HepG2 (cell line): Measurements from ENCODE around the gene RERE. TPM values are rescaled to one million over a fixed set of nuclear protein-coding genes. Genes with fewer than 3 reads are reported as not detected.

Experiments
- ATAC-seq: fragments of 200-7000 bp; cut with Tn5 transposase; 3 replicates; pipeline ENCODE4 v1.9.1; 2020; ENCODE audit warnings: mild to moderate bottlenecking, moderate library complexity
- Bru-seq: library from RNA; stranded (reverse); fragments of 400-500 nt; gene quantifications from one replicate; lab custom pipeline; 2021; lab: Mats Ljungman, UMichigan
- BruChase-seq, 2 experiments: library from RNA; stranded (reverse); fragments of 400-500 nt; gene quantifications; one replicate each; lab custom pipeline; 2021; lab: Mats Ljungman, UMichigan
- BruUV-seq: library from RNA; stranded (reverse); fragments of 400-500 nt; replicated peaks from 2 replicates; lab custom pipeline; 2021; lab: Mats Ljungman, UMichigan
- CTCF ChIA-PET: fragments of 300-600 bp; formaldehyde crosslinking; extraction: SDS; loops from one replicate; lab custom pipeline; 2021; ENCODE audit warnings: low total read pairs, inconsistent platforms, low intra/inter-chr PET ratio; lab: Yijun Ruan, JAX
- POLR2A ChIA-PET: fragments of 350-600 bp; sonication (Branson Sonifier 250); formaldehyde crosslinking; loops from one replicate; lab custom pipeline; 2020; ENCODE audit warnings: antibody characterized with exemption, inconsistent platforms; lab: Yijun Ruan, JAX
- DNase-seq: peaks from one replicate; pipeline ENCODE4 v3.0.0-alpha.2; 2015; ENCODE audit warnings: low spot score
- FAIRE-seq: peaks from 3 replicates; lab custom pipeline; 2011; peaks lifted over from hg19 to GRCh38; lab: Jason Lieb, UNC
- H2AFZ ChIP-seq: one replicate; pipeline ENCODE4 v1.6.1; 2011; ENCODE audit warnings: low read length, inconsistent platforms
- H3K27ac ChIP-seq: fragments of 300-600 bp; 3 replicates; pipeline ENCODE4 v1.8.0; 2011; ENCODE audit warnings: mixed run types, mild to moderate bottlenecking, mixed read lengths, low read length, inconsistent platforms; ENCODE audit not compliant: insufficient read depth; ENCODE audit errors: extremely low read length
- H3K27me3 ChIP-seq, 2 experiments: fragments of 200-600 bp in 1 of 2; 2 replicates in 1 of 2; 3 replicates in 1 of 2; pipeline versions ENCODE4 v1.6.0 to v1.8.0; 2011; ENCODE audit warnings: low read length in 2 of 2, mild to moderate bottlenecking in 2 of 2, moderate library complexity in 2 of 2, inconsistent platforms in 1 of 2; ENCODE audit not compliant: insufficient read depth in 2 of 2, control insufficient read depth in 1 of 2
- H3K36me3 ChIP-seq, 2 experiments: fragments of 200-600 bp in 1 of 2; replicated peaks in 1 of 2; 2 replicates in 1 of 2; 3 replicates in 1 of 2; pipeline versions ENCODE4 v1.5.1 to v1.8.0; 2011; ENCODE audit warnings: low read length in 2 of 2, inconsistent platforms in 1 of 2; ENCODE audit not compliant: insufficient read depth in 2 of 2, control insufficient read depth in 1 of 2
- H3K4me1 ChIP-seq: 2 replicates; pipeline ENCODE4 v1.5.1; 2012; ENCODE audit warnings: low read length, inconsistent platforms; ENCODE audit not compliant: insufficient read depth
- H3K4me2 ChIP-seq: 2 replicates; pipeline ENCODE4 v1.6.0; 2011; ENCODE audit warnings: low read depth, low read length, inconsistent platforms
- H3K4me3 ChIP-seq, 3 experiments: fragments of 200-600 bp in 1 of 3; sonication (generic), shearing (Covaris generic) in 1 of 3; replicated peaks in 1 of 3; 2 replicates each; pipeline ENCODE4 v1.5.1; 2011 to 2016; ENCODE audit warnings: low read length in 3 of 3, inconsistent platforms in 2 of 3, low read depth in 2 of 3, mild to moderate bottlenecking in 2 of 3, control low read depth in 1 of 3, mixed read lengths in 1 of 3; ENCODE audit not compliant: insufficient read depth in 1 of 3
- H3K79me2 ChIP-seq: one replicate; pipeline ENCODE4 v1.6.1; 2011; ENCODE audit warnings: low read length, inconsistent platforms; ENCODE audit not compliant: insufficient read depth
- H3K9ac ChIP-seq: 2 replicates; pipeline ENCODE4 v1.6.0; 2011; ENCODE audit warnings: mild to moderate bottlenecking, low read depth, low read length, inconsistent platforms; ENCODE audit not compliant: insufficient read depth
- H3K9me3 ChIP-seq: 2 replicates; pipeline ENCODE4 v1.5.1; 2012; ENCODE audit warnings: mild to moderate bottlenecking, low read length
- H4K20me1 ChIP-seq: 2 replicates; pipeline ENCODE4 v1.6.0; 2011; ENCODE audit warnings: inconsistent platforms, mild to moderate bottlenecking, low read length, moderate library complexity; ENCODE audit not compliant: insufficient read depth
- ARHGAP35 ChIP-seq: sonication (generic); formaldehyde crosslinking; IDR thresholded peaks from 2 replicates; pipeline ENCODE4 v1.9.0; 2022; ENCODE audit warnings: mild to moderate bottlenecking, inconsistent platforms, moderate library complexity, missing genetic modification reagents, borderline replicate concordance
- E2F2 ChIP-seq: sonication (generic); formaldehyde crosslinking; IDR thresholded peaks from 2 replicates; pipeline ENCODE4 v1.4.0; 2020; ENCODE audit warnings: missing genetic modification reagents, borderline replicate concordance
- ETV6 ChIP-seq: sonication (generic); formaldehyde crosslinking; conservative IDR thresholded peaks from 2 replicates; pipeline ENCODE4 v1.4.0; 2020; ENCODE audit warnings: missing genetic modification reagents
- MAFG ChIP-seq: sonication (generic); formaldehyde crosslinking; IDR thresholded peaks from 2 replicates; pipeline ENCODE4 v1.5.1; 2020; ENCODE audit warnings: mild to moderate bottlenecking, missing genetic modification reagents
- RFX5 ChIP-seq: IDR thresholded peaks from 2 replicates; pipeline ENCODE4 v1.6.1; 2011; ENCODE audit warnings: low read depth, low read length, improper control_type of control experiment
- TERF1 ChIP-seq: sonication (generic); formaldehyde crosslinking; IDR thresholded peaks from 2 replicates; pipeline ENCODE4 v1.8.0; 2022; ENCODE audit warnings: mild to moderate bottlenecking, missing genetic modification reagents, moderate library complexity
- ZFYVE20 ChIP-seq: sonication (generic); formaldehyde crosslinking; IDR thresholded peaks from 2 replicates; pipeline ENCODE4 v1.8.0; 2023; ENCODE audit warnings: low read depth, mild to moderate bottlenecking, moderate library complexity, missing genetic modification reagents, borderline replicate concordance
- ZNF276 ChIP-seq: sonication (generic); formaldehyde crosslinking; IDR thresholded peaks from 2 replicates; pipeline ENCODE4 v1.4.0; 2020; ENCODE audit warnings: mild to moderate bottlenecking, low read depth, missing genetic modification reagents
- WGBS: methylation state at CpG from one replicate; pipeline ENCODE4 v1.1.6; 2017; ENCODE audit warnings: low lambda C conversion rate; 5-methylcytosine and 5-hydroxymethylcytosine counted together
- in situ Hi-C: cut with HindIII; loops from 2 replicates; pipeline ENCODE4 v1.10.0; 2017; ENCODE audit warnings: low pct_unique_long_range_greater_than_20kb; ENCODE audit not compliant: extremely low pct_ligation_motif_present
- intact Hi-C: fragments of 100-400 bp; cut with micrococcal nuclease; formaldehyde crosslinking; loops from one replicate; pipeline ENCODE4 v1.10.0; 2022; ENCODE audit not compliant: unreplicated experiment
- long read RNA-seq, 2 experiments: library from RNA in 1 of 2; library from polyadenylated mRNA in 1 of 2; stranded (forward) in 1 of 2; unstranded in 1 of 2; transcript quantifications; one replicate each; pipeline ENCODE4 v2.0.0, GENCODE V29; 2019 to 2022
- polyA minus RNA-seq, 3 experiments: library from RNA; depleted of rRNA, polyadenylated mRNA; stranded (reverse); fragments of >200 nt; gene quantifications; 2 replicates each; pipeline ENCODE4 v1.2.3, GENCODE V29; 2011; ENCODE audit warnings: low replicate concordance in 1 of 3
- polyA plus RNA-seq, 8 experiments: library from polyadenylated mRNA; depleted of rRNA in 3 of 8; stranded (reverse) in 7 of 8; unstranded in 1 of 8; fragments of >200 nt; fragmentation: Illumina TruSeq in 4 of 8; extraction: Trizol in 4 of 8; gene quantifications; 2 replicates each; pipeline versions ENCODE4 v1.2.1 to v1.2.3, GENCODE V29; 2011 to 2016; ENCODE audit warnings: low read depth in 4 of 8, missing spikeins in 1 of 8, mixed read lengths in 1 of 8; ENCODE audit not compliant: insufficient read depth in 1 of 8
- total RNA-seq, 5 experiments: library from RNA; depleted of rRNA; stranded (reverse); fragments of >200 nt; fragmentation: Illumina TruSeq; extraction: Trizol; gene quantifications; 2 replicates each; pipeline ENCODE4 v1.2.3, GENCODE V29; 2016; ENCODE audit warnings: low read depth in 1 of 5

RERE gene
- total RNA-seq (2016; rRNA removed; fragmentation: Illumina TruSeq; extraction: Trizol) (18.6 and 21.9 TPM in 2 replicates), polyA plus RNA-seq (2011; rRNA removed) (15.9 and 18.3 TPM in 2 replicates), polyA minus RNA-seq (2011; rRNA and poly(A)+ RNA removed; ENCODE audit: low replicate concordance) (39.2 and 98.5 TPM in 2 replicates), Bru-seq, nascent RNA (percentile 88 among the genes with signal in this experiment), BruChase-seq, experiment 1, labeled RNA remaining after a 6-hour chase (percentile 79 among the genes with signal in this experiment), BruChase-seq, experiment 2, labeled RNA remaining after a 2-hour chase (percentile 82 among the genes with signal in this experiment)
- 254 and 312 TPM in 2 replicates for total RNA-seq (2016; cell fraction: cytosol; rRNA removed; fragmentation: Illumina TruSeq; extraction: Trizol; ENCODE audit: low read depth)
- 13.9 and 17.5 TPM in 2 replicates for total RNA-seq (2016; cell fraction: insoluble cytoplasmic fraction; rRNA removed; fragmentation: Illumina TruSeq; extraction: Trizol)
- total RNA-seq (2016; cell fraction: membrane; rRNA removed; fragmentation: Illumina TruSeq; extraction: Trizol) = 58.9 and 60.2 TPM in 2 replicates
- 39.1 and 43.0 TPM in 2 replicates for total RNA-seq (2016; cell fraction: nucleus; rRNA removed; fragmentation: Illumina TruSeq; extraction: Trizol)
- 7.2 and 7.4 TPM in 2 replicates for polyA plus RNA-seq (2011; cell fraction: cytosol; rRNA removed)
- polyA plus RNA-seq (2011; cell fraction: nucleus; rRNA removed) = 66.9 and 79.6 TPM in 2 replicates
- polyA plus RNA-seq (2012) = 42.4 and 45.9 TPM in 2 replicates
- 1.7 and 2.2 TPM in 2 replicates for polyA plus RNA-seq (2016; cell fraction: cytosol; fragmentation: Illumina TruSeq; extraction: Trizol; ENCODE audit: low read depth)
- polyA plus RNA-seq (2016; cell fraction: insoluble cytoplasmic fraction; fragmentation: Illumina TruSeq; extraction: Trizol; ENCODE audit: low read depth) = 11.9 and 19.5 TPM in 2 replicates
- 5.0 and 7.3 TPM in 2 replicates for polyA plus RNA-seq (2016; cell fraction: membrane; fragmentation: Illumina TruSeq; extraction: Trizol; ENCODE audit: low read depth)
- 58.3 and 59.3 TPM in 2 replicates for polyA plus RNA-seq (2016; cell fraction: nucleus; fragmentation: Illumina TruSeq; extraction: Trizol; ENCODE audit: insufficient read depth, low read depth)
- polyA minus RNA-seq (2011; cell fraction: cytosol; rRNA and poly(A)+ RNA removed) = 79.8 and 99.4 TPM in 2 replicates
- polyA minus RNA-seq (2011; cell fraction: nucleus; rRNA and poly(A)+ RNA removed) = 178 and 188 TPM in 2 replicates
- long read RNA-seq, experiment 1, partial matches to known transcripts = 4 of 14 reads
- long read RNA-seq, experiment 1, other reads (novel, unspliced or antisense) = 6 of 14 reads
- long read RNA-seq, experiment 2, partial matches to known transcripts = 10 of 58 reads
- long read RNA-seq, experiment 2, other reads (novel, unspliced or antisense) = 48 of 58 reads

- intact Hi-C loops (loop anchor here (5.0 kb wide), 2 partner anchors 40 to 75 kb away; no protein-coding TSS in a partner anchor), in situ Hi-C loops (no loop called here)
- Histone ChIP-seq H3K4me2 (peak within 1 kb of the TSS; percentile 84), H3K9me3 (no peaks in the 10 kb centered on the region), H3K79me2 (peaks cover 48% of the 10 kb centered on the region), H3K4me3 (peak within 1 kb of the TSS; percentile 89 to 95 (median 91)), H3K27me3 (no peaks in the 10 kb centered on the region; a peak in 1 of 5 replicates), H3K4me1 (peaks cover 52% of the 10 kb centered on the region), H4K20me1 (peaks cover 17% of the 10 kb centered on the region), H2AFZ (no peak within 1 kb of the TSS), H3K27ac (peak within 1 kb of the TSS; percentile 88), H3K36me3 (no peaks in the 10 kb centered on the region), H3K9ac (peak within 1 kb of the TSS; percentile 91)
- POLR2A ChIA-PET = interaction anchor here (0.6 to 3.5 kb wide), 12 partner anchors 9 to 857 kb away, joined by 3 to 18 read pairs (median 3); partner anchors contain the start of gene ENO1
- CTCF ChIA-PET = no interaction called here
- FAIRE-seq (no peak), ATAC-seq (peak; percentile 96), DNase-seq (peak; percentile 84)
- no TSS peak for BruUV-seq
- under 1% methylated on average over 48 of the region's 82 CpGs for WGBS
- TF ChIP-seq ZNF276 (CRISPR knock-in tag) (no peak), RFX5 (no peak), MAFG (CRISPR knock-in tag) (no peak), E2F2 (CRISPR knock-in tag) (no peak), ETV6 (CRISPR knock-in tag) (no peak), TERF1 (no peak), ZFYVE20 (CRISPR knock-in tag) (no peak), ARHGAP35 (CRISPR knock-in tag) (no peak)
These were observed at the start of gene RERE for GRCh38 chr1:8817412-8818324. RERE (minus strand) TSS chr1:8817640.
